ENCODE results near the gene IKZF2.

The IKZF2 gene

GRCh38 chr2:212973347-212973746 is 178.1 kb downstream of the IKZF2 start:
- no peak for DNase-seq (ENCODE audit: low read depth, low spot score)
- no peak overlapping the region for H3K27ac ChIP-seq
- no peak for TF ChIP-seq EZH2 (IDR thresholded peaks at IDR 0.05)
- no peak for TF ChIP-seq POLR2AphosphoS5 (IDR thresholded peaks at IDR 0.05; ENCODE audit: borderline replicate concordance, low read depth, low read length)
- no peak for TF ChIP-seq FOXP2 (optimal IDR thresholded peaks at IDR 0.05; ENCODE audit: control extremely low read depth, extremely low read length, insufficient read depth)
- no peaks in the 10 kb centered on the region for H3K9me3 ChIP-seq (ENCODE audit: low read depth, low read length)
- H3K9ac ChIP-seq (ENCODE audit: insufficient read length): no peak overlapping the region
- no peak overlapping the region for H3K4me3 ChIP-seq
- no peaks in the 10 kb centered on the region for H3K36me3 ChIP-seq (ENCODE audit: insufficient read depth, low read length)

- no peak overlapping the region for H3K4me3 ChIP-seq
- no peak overlapping the region for H3K9ac ChIP-seq (ENCODE audit: insufficient read length)
- H3K9me3 ChIP-seq (ENCODE audit: low read depth, low read length): no peaks in the 10 kb centered on the region
- no peak for TF ChIP-seq FOXP2 (optimal IDR thresholded peaks at IDR 0.05; ENCODE audit: control extremely low read depth, extremely low read length, insufficient read depth)
- no peak for TF ChIP-seq EZH2 (IDR thresholded peaks at IDR 0.05)
- TF ChIP-seq POLR2AphosphoS5 (IDR thresholded peaks at IDR 0.05; ENCODE audit: borderline replicate concordance, low read depth, low read length): no peak
- no peaks in the 10 kb centered on the region for H3K36me3 ChIP-seq (ENCODE audit: insufficient read depth, low read length)
- H3K27ac ChIP-seq: no peak overlapping the region
- DNase-seq (ENCODE audit: low read depth, low spot score): no peak
Observed at GRCh38 chr2:212970132-212970531, 181.3 kb downstream of the IKZF2 start.

GRCh38 chr2:212968284-212969081 is 182.9 kb downstream of the IKZF2 start:
- H3K27ac ChIP-seq: no peak overlapping the region

GRCh38 chr2:212966884-212967283 is 184.5 kb downstream of the IKZF2 start:
- no peak overlapping the region for H3K27ac ChIP-seq
- H3K36me3 ChIP-seq (ENCODE audit: insufficient read depth, low read length): no peaks in the 10 kb centered on the region
- no peak for TF ChIP-seq FOXP2 (optimal IDR thresholded peaks at IDR 0.05; ENCODE audit: control extremely low read depth, extremely low read length, insufficient read depth)
- TF ChIP-seq EZH2 (IDR thresholded peaks at IDR 0.05): no peak
- no peak for TF ChIP-seq POLR2AphosphoS5 (IDR thresholded peaks at IDR 0.05; ENCODE audit: borderline replicate concordance, low read depth, low read length)
- DNase-seq (ENCODE audit: low read depth, low spot score): no peak
- H3K9me3 ChIP-seq (ENCODE audit: low read depth, low read length): no peaks in the 10 kb centered on the region
- H3K9ac ChIP-seq (ENCODE audit: insufficient read length): no peak overlapping the region
- no peak overlapping the region for H3K4me3 ChIP-seq

More at GRCh38 chr2:212968284-212969081, 182.9 kb downstream of the IKZF2 start:
- Histone ChIP-seq H3K9ac (ENCODE audit: insufficient read length) (no peak overlapping the region), H3K4me3 (no peak overlapping the region), H3K9me3 (ENCODE audit: low read depth, low read length) (no peaks in the 10 kb centered on the region), H3K36me3 (ENCODE audit: insufficient read depth, low read length) (no peaks in the 10 kb centered on the region)
- no peak for DNase-seq (ENCODE audit: low read depth, low spot score)
- no peak for TF ChIP-seq POLR2AphosphoS5 (IDR thresholded peaks at IDR 0.05; ENCODE audit: borderline replicate concordance, low read depth, low read length)
- TF ChIP-seq FOXP2 (optimal IDR thresholded peaks at IDR 0.05; ENCODE audit: control extremely low read depth, extremely low read length, insufficient read depth): no peak
- TF ChIP-seq EZH2 (IDR thresholded peaks at IDR 0.05): no peak

GRCh38 chr2:212962691-212963090 is 188.7 kb downstream of the IKZF2 start:
- Histone ChIP-seq H3K27ac (no peak overlapping the region), H3K36me3 (ENCODE audit: insufficient read depth, low read length) (no peaks in the 10 kb centered on the region), H3K9me3 (ENCODE audit: low read depth, low read length) (no peaks in the 10 kb centered on the region), H3K9ac (ENCODE audit: insufficient read length) (no peak overlapping the region), H3K4me3 (no peak overlapping the region)
- DNase-seq (ENCODE audit: low read depth, low spot score): no peak
- no peak for TF ChIP-seq EZH2 (IDR thresholded peaks at IDR 0.05)
- TF ChIP-seq POLR2AphosphoS5 (IDR thresholded peaks at IDR 0.05; ENCODE audit: borderline replicate concordance, low read depth, low read length): no peak
- TF ChIP-seq FOXP2 (optimal IDR thresholded peaks at IDR 0.05; ENCODE audit: control extremely low read depth, extremely low read length, insufficient read depth): no peak

- Histone ChIP-seq H3K9me3 (ENCODE audit: low read depth, low read length) (no peaks in the 10 kb centered on the region), H3K4me3 (no peak overlapping the region), H3K27ac (no peak overlapping the region), H3K36me3 (ENCODE audit: insufficient read depth, low read length) (no peaks in the 10 kb centered on the region), H3K9ac (ENCODE audit: insufficient read length) (no peak overlapping the region)
- DNase-seq (ENCODE audit: low read depth, low spot score): no peak
- TF ChIP-seq POLR2AphosphoS5 (IDR thresholded peaks at IDR 0.05; ENCODE audit: borderline replicate concordance, low read depth, low read length): no peak
- TF ChIP-seq FOXP2 (optimal IDR thresholded peaks at IDR 0.05; ENCODE audit: control extremely low read depth, extremely low read length, insufficient read depth): no peak
- no peak for TF ChIP-seq EZH2 (IDR thresholded peaks at IDR 0.05)
Observed at GRCh38 chr2:212961255-212961654, 190.2 kb downstream of the IKZF2 start.

- Histone ChIP-seq H3K9me3 (ENCODE audit: low read depth, low read length) (no peaks in the 10 kb centered on the region), H3K27ac (no peak overlapping the region), H3K36me3 (ENCODE audit: insufficient read depth, low read length) (no peaks in the 10 kb centered on the region), H3K9ac (ENCODE audit: insufficient read length) (no peak overlapping the region), H3K4me3 (no peak overlapping the region)
- TF ChIP-seq EZH2 (IDR thresholded peaks at IDR 0.05): no peak
- TF ChIP-seq FOXP2 (optimal IDR thresholded peaks at IDR 0.05; ENCODE audit: control extremely low read depth, extremely low read length, insufficient read depth): no peak
- TF ChIP-seq POLR2AphosphoS5 (IDR thresholded peaks at IDR 0.05; ENCODE audit: borderline replicate concordance, low read depth, low read length): no peak
- DNase-seq (ENCODE audit: low read depth, low spot score): no peak
Observed at GRCh38 chr2:212960336-212960735, 191.1 kb downstream of the IKZF2 start.

- H3K9ac ChIP-seq (ENCODE audit: insufficient read length): no peak overlapping the region
- H3K36me3 ChIP-seq (ENCODE audit: insufficient read depth, low read length): no peaks in the 10 kb centered on the region
- TF ChIP-seq FOXP2 (optimal IDR thresholded peaks at IDR 0.05; ENCODE audit: control extremely low read depth, extremely low read length, insufficient read depth) (no peak), EZH2 (IDR thresholded peaks at IDR 0.05) (no peak), POLR2AphosphoS5 (IDR thresholded peaks at IDR 0.05; ENCODE audit: borderline replicate concordance, low read depth, low read length) (no peak)
- no peaks in the 10 kb centered on the region for H3K9me3 ChIP-seq (ENCODE audit: low read depth, low read length)
- no peak overlapping the region for H3K27ac ChIP-seq
- DNase-seq (ENCODE audit: low read depth, low spot score): no peak
- no peak overlapping the region for H3K4me3 ChIP-seq
Observed at GRCh38 chr2:212959471-212960117, 191.8 kb downstream of the IKZF2 start.
